PC-3 (cell line): ENCODE results near the gene SLC44A2. TPM values are rescaled to one million over a fixed set of nuclear protein-coding genes. Genes with fewer than 3 reads are reported as not detected.

Experiments used
- ATAC-seq: fragments of 200-7000 bp; cut with Tn5 transposase; 2 replicates; pipeline ENCODE4 v1.9.1; 2020; ENCODE audit warnings: mild to moderate bottlenecking, moderate library complexity
- BruUV-seq: library from RNA; stranded (reverse); fragments of 400-500 nt; replicated peaks from 2 replicates; lab custom pipeline; 2021; lab: Mats Ljungman, UMichigan
- CTCF ChIA-PET: fragments of 300-600 bp; sonication (Branson Sonifier 250); formaldehyde crosslinking; loops from one replicate; lab custom pipeline; 2022; ENCODE audit warnings: antibody characterized with exemption; lab: Charles Lee
- POLR2A ChIA-PET: fragments of 300-600 bp; sonication (Branson Sonifier 250); formaldehyde crosslinking; loops from one replicate; lab custom pipeline; 2022; ENCODE audit warnings: antibody characterized with exemption; ENCODE audit not compliant: unreplicated experiment; lab: Charles Lee
- DNase-seq: peaks from one replicate; pipeline ENCODE4 v3.0.0-alpha.2; 2015
- H2AFZ ChIP-seq: fragments of 300-600 bp; sonication (generic); 2 replicates; pipeline ENCODE4 v1.6.0; 2016; ENCODE audit warnings: antibody characterized with exemption, low read length
- H3F3A ChIP-seq: fragments of 300-600 bp; sonication (generic); one replicate; pipeline ENCODE4 v1.6.0; 2017; ENCODE audit warnings: antibody characterized with exemption, low read length, control low read depth, mild to moderate bottlenecking; ENCODE audit not compliant: unreplicated experiment
- H3K27ac ChIP-seq: fragments of 300-600 bp; sonication (generic); 2 replicates; pipeline ENCODE4 v1.5.1; 2016; ENCODE audit warnings: mild to moderate bottlenecking, low read length
- H3K27me3 ChIP-seq: fragments of 300-600 bp; sonication (generic); 2 replicates; pipeline ENCODE4 v1.6.1; 2016; ENCODE audit warnings: low read length, mixed read lengths
- H3K36me3 ChIP-seq: fragments of 300-600 bp; sonication (generic); 2 replicates; pipeline ENCODE4 v1.6.1; 2016; ENCODE audit warnings: low read depth, mixed run types, low read length, mixed read lengths
- H3K4me1 ChIP-seq: fragments of 300-600 bp; sonication (generic); 2 replicates; pipeline ENCODE4 v1.5.1; 2016; ENCODE audit warnings: low read length; ENCODE audit not compliant: insufficient read depth
- H3K4me2 ChIP-seq: fragments of 300-600 bp; sonication (generic); 2 replicates; pipeline ENCODE4 v1.6.0; 2016; ENCODE audit warnings: low read length
- H3K4me3 ChIP-seq: fragments of 300-600 bp; sonication (generic); 2 replicates; pipeline ENCODE4 v1.5.1; 2016; ENCODE audit warnings: mild to moderate bottlenecking, low read length, mixed read lengths
- H3K79me2 ChIP-seq: fragments of 300-600 bp; sonication (generic); 2 replicates; pipeline ENCODE4 v1.6.1; 2017; ENCODE audit warnings: low read length, mixed read lengths
- H3K9ac ChIP-seq: fragments of 300-600 bp; sonication (generic); 2 replicates; pipeline ENCODE4 v1.6.0; 2016; ENCODE audit warnings: mild to moderate bottlenecking, low read length
- H3K9me2 ChIP-seq: fragments of 300-600 bp; sonication (generic); replicated peaks from 2 replicates; pipeline ENCODE4 v1.6.1; 2016; ENCODE audit warnings: mixed run types, low read length, mixed read lengths
- H3K9me3 ChIP-seq: fragments of 300-600 bp; sonication (generic); 2 replicates; pipeline ENCODE4 v1.6.1; 2016; ENCODE audit warnings: low read length, mixed read lengths
- H4K20me1 ChIP-seq: fragments of 300-600 bp; sonication (generic); 2 replicates; pipeline ENCODE4 v1.6.1; 2016; ENCODE audit warnings: low read length, mixed read lengths
- EZH2 ChIP-seq: fragments of 300-600 bp; sonication (generic); IDR thresholded peaks from one replicate; pipeline ENCODE4 v1.6.1; 2017; ENCODE audit warnings: antibody characterized with exemption, mild to moderate bottlenecking, low read length; ENCODE audit not compliant: unreplicated experiment
- EZH2phosphoT487 ChIP-seq: fragments of 300-600 bp; sonication (generic); IDR thresholded peaks from 2 replicates; pipeline ENCODE4 v1.6.1; 2018; ENCODE audit warnings: mild to moderate bottlenecking, antibody characterized with exemption, low read length, borderline replicate concordance
- intact Hi-C: fragments of 100-400 bp; cut with micrococcal nuclease; formaldehyde crosslinking; loops from 2 replicates; pipeline ENCODE4 v1.9.0; 2023
- total RNA-seq: library from RNA; depleted of rRNA; stranded (reverse); fragments of >200 nt; gene quantifications from 2 replicates; pipeline ENCODE4 v1.2.3, GENCODE V29; 2014
- TF ChIP-seq, protein P1 (sequence below): fragments of 300-600 bp; sonication (generic); conservative IDR thresholded peaks from 2 replicates; pipeline ENCODE4 v1.5.1; 2017; ENCODE audit warnings: antibody characterized with exemption, low read depth, mild to moderate bottlenecking, low read length

The SLC44A2 gene
- total RNA-seq, 1 experiment from 2014 or later: 63.9 TPM

DNA sequence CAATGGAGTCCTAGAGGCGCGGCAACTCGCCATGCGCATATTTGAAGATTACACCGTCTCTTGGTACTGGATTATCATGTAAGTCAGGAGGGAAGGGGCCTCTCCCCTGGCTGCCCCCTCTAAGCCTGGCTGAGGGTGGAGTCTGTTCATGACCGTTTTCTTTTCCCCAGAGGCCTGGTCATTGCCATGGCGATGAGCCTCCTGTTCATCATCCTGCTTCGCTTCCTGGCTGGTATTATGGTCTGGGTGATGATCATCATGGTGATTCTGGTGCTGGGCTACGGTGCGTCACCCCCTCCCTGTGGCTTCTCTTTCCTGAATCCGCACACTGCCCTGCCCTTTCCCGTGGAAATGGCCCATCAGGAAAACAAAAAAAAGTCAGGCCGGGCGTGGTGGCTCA lies 6.5 kb downstream of the SLC44A2 start:
- no peak overlapping the region for H3K9ac ChIP-seq
- intact Hi-C loops: no loop called here
- H3K79me2 ChIP-seq: peaks cover 9% of the 10 kb centered on the region
- H3K9me3 ChIP-seq: no peaks in the 10 kb centered on the region
- no peaks in the 10 kb centered on the region for H4K20me1 ChIP-seq
- H3K4me1 ChIP-seq: 0 out of 2 replicates have a peak, but pooled peaks cover 4% of the 10 kb centered on the region
- ChIA-PET POLR2A (no interaction called here), CTCF (no interaction called here)
- TF ChIP-seq, protein P1, sequence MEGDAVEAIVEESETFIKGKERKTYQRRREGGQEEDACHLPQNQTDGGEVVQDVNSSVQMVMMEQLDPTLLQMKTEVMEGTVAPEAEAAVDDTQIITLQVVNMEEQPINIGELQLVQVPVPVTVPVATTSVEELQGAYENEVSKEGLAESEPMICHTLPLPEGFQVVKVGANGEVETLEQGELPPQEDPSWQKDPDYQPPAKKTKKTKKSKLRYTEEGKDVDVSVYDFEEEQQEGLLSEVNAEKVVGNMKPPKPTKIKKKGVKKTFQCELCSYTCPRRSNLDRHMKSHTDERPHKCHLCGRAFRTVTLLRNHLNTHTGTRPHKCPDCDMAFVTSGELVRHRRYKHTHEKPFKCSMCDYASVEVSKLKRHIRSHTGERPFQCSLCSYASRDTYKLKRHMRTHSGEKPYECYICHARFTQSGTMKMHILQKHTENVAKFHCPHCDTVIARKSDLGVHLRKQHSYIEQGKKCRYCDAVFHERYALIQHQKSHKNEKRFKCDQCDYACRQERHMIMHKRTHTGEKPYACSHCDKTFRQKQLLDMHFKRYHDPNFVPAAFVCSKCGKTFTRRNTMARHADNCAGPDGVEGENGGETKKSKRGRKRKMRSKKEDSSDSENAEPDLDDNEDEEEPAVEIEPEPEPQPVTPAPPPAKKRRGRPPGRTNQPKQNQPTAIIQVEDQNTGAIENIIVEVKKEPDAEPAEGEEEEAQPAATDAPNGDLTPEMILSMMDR: no peak
- TF ChIP-seq EZH2: no peak
- no peak for TF ChIP-seq EZH2phosphoT487
- H2AFZ ChIP-seq: no peak overlapping the region
- H3K27ac ChIP-seq: no peak overlapping the region
- no TSS peak for BruUV-seq
- H3K4me3 ChIP-seq: no peak overlapping the region
- no peaks in the 10 kb centered on the region for H3K9me2 ChIP-seq
- H3K27me3 ChIP-seq: no peaks in the 10 kb centered on the region
- no peaks in the 10 kb centered on the region for H3F3A ChIP-seq
- ATAC-seq (no peak), DNase-seq (no peak)
- peaks cover 39% of the 10 kb centered on the region for H3K36me3 ChIP-seq
- no peak overlapping the region for H3K4me2 ChIP-seq

DNA sequence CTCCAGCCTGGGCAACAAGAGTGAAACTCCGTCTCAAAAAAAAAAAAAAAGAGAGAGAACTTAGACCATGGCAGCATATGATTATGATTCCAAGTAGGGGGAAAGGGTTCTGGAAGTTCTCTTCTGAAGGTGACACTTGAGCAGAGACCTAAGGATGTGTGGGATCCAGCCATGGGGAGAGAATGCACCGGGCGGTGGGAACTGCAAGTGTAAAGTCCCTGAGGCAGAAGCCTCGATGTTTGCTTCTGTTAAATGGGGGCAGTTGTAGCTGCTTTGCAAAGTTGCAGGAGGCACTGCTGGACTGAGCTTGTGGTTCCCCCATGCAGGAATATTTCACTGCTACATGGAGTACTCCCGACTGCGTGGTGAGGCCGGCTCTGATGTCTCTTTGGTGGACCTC lies 9.1 kb downstream of the SLC44A2 start:
- Histone ChIP-seq H3K4me3 (no peak overlapping the region), H3K27ac (no peak overlapping the region), H3F3A (no peaks in the 10 kb centered on the region), H2AFZ (no peak overlapping the region), H3K9me3 (no peaks in the 10 kb centered on the region), H3K27me3 (no peaks in the 10 kb centered on the region), H3K4me2 (no peak overlapping the region), H3K36me3 (peaks cover 47% of the 10 kb centered on the region), H3K79me2 (no peaks in the 10 kb centered on the region), H4K20me1 (no peaks in the 10 kb centered on the region), H3K4me1 (no peaks in the 10 kb centered on the region), H3K9ac (no peak overlapping the region), H3K9me2 (no peaks in the 10 kb centered on the region)
- no peak for ATAC-seq
- no TSS peak for BruUV-seq
- intact Hi-C loops: no loop called here
- no peak for DNase-seq
- ChIA-PET POLR2A (no interaction called here), CTCF (no interaction called here)
- TF ChIP-seq EZH2: no peak
- no peak for TF ChIP-seq EZH2phosphoT487
- TF ChIP-seq, protein P1: no peak

DNA sequence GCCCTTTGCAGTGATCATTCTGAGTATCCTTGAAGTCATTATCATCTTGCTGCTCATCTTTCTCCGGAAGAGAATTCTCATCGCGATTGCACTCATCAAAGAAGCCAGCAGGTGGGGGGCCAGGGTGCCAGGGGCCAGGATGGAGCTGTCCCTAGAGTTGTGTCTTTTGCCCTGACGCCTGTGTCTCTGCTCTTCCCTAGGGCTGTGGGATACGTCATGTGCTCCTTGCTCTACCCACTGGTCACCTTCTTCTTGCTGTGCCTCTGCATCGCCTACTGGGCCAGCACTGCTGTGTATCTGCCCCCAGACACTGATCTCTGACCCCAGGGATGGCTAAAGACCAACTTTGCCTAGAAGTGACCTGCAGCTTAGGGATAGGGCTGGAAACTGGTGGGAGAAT lies 9.6 kb downstream of the SLC44A2 start:
- Histone ChIP-seq H3K36me3 (peaks cover 47% of the 10 kb centered on the region), H3K27me3 (no peaks in the 10 kb centered on the region), H4K20me1 (no peaks in the 10 kb centered on the region), H3K79me2 (no peaks in the 10 kb centered on the region), H2AFZ (no peak overlapping the region), H3K27ac (no peak overlapping the region), H3K4me2 (no peak overlapping the region), H3K4me1 (no peaks in the 10 kb centered on the region), H3K9me3 (no peaks in the 10 kb centered on the region), H3K4me3 (no peak overlapping the region), H3F3A (no peaks in the 10 kb centered on the region), H3K9ac (no peak overlapping the region), H3K9me2 (no peaks in the 10 kb centered on the region)
- no peak for TF ChIP-seq EZH2
- no peak for TF ChIP-seq EZH2phosphoT487
- TF ChIP-seq, protein P1: no peak
- ChIA-PET POLR2A (no interaction called here), CTCF (no interaction called here)
- ATAC-seq (no peak), DNase-seq (no peak)
- no TSS peak for BruUV-seq
- intact Hi-C loops: no loop called here
